GM13976 (cell line): ENCODE measurements around the gene DENND2D.

Experiments
- DNase-seq: peaks from one replicate; pipeline ENCODE4 v3.0.0; 2012; ENCODE audit warnings: low spot score
- CTCF ChIP-seq: IDR thresholded peaks from 2 replicates; pipeline ENCODE4 v1.5.1; 2012; ENCODE audit warnings: borderline replicate concordance, mild to moderate bottlenecking; ENCODE audit not compliant: insufficient read depth; ENCODE audit errors: extremely low read depth, missing control alignments, control extremely low read depth
- in situ Hi-C: fragments of 300-500 bp; cut with MboI; formaldehyde crosslinking; loops from one replicate; pipeline ENCODE4 v1.12.0; 2022; ENCODE audit warnings: low sequenced_read_pairs, mixed read lengths, inconsistent platforms; ENCODE audit not compliant: unreplicated experiment

DENND2D gene

GRCh38 chr1:111151838-111152237 is 48.6 kb downstream of the DENND2D start:
- no peak for DNase-seq
- TF ChIP-seq CTCF, result no peak
- in situ Hi-C loops, result no loop called here

- TF ChIP-seq CTCF, result no peak
- in situ Hi-C loops, result loop anchor here (10.0 kb wide), 1 partner anchor 274 kb away; the partner anchor contains the start of gene CD53
- no peak for DNase-seq
Measured at GRCh38 chr1:111148376-111148881, 52.0 kb downstream of the DENND2D start.

- no peak for DNase-seq
- in situ Hi-C loops, result loop anchor here (10.0 kb wide), 1 partner anchor 273 kb away; the partner anchor contains the start of gene CD53
- TF ChIP-seq CTCF, result no peak
Measured at GRCh38 chr1:111147948-111148347, 52.5 kb downstream of the DENND2D start.

GRCh38 chr1:111145963-111146768 is 54.3 kb downstream of the DENND2D start:
- no peak for TF ChIP-seq CTCF
- no peak for DNase-seq
- in situ Hi-C loops, result loop anchor here (10.0 kb wide), 1 partner anchor 271 kb away; the partner anchor contains the start of gene CD53

GRCh38 chr1:111145542-111145941 is 54.9 kb downstream of the DENND2D start:
- no peak for TF ChIP-seq CTCF
- in situ Hi-C loops, result loop anchor here (10.0 kb wide), 1 partner anchor 271 kb away; the partner anchor contains the start of gene CD53
- no peak for DNase-seq

GRCh38 chr1:111142356-111142975 is 58.0 kb downstream of the DENND2D start:
- in situ Hi-C loops, result loop anchor here (10.0 kb wide), 1 partner anchor 268 kb away; the partner anchor contains the start of gene CD53
- TF ChIP-seq CTCF, result no peak
- DNase-seq, result no peak
